Measurements from ENCODE around the gene ENTREP1.

GRCh38 chr9:69393425-69393824, 68.4 kb downstream of the ENTREP1 start:
- TF ChIP-seq CTCF (IDR thresholded peaks at IDR 0.05) (no peak), EP300 (IDR thresholded peaks at IDR 0.05; ENCODE audit: borderline replicate concordance in 1 of 2, low read depth in 1 of 2, low read length in 1 of 2) (no peak), NRF1 (IDR thresholded peaks at IDR 0.05; ENCODE audit: low read depth, low read length) (no peak), POLR2AphosphoS5 (IDR thresholded peaks at IDR 0.05; ENCODE audit: low read depth, low read length) (no peak), FOXM1 (IDR thresholded peaks at IDR 0.05; ENCODE audit: low read depth) (no peak), PBX3 (IDR thresholded peaks at IDR 0.05) (no peak), NFIC (IDR thresholded peaks at IDR 0.05; ENCODE audit: borderline replicate concordance) (no peak), RAD21 (IDR thresholded peaks at IDR 0.05; ENCODE audit: low read length) (no peak), USF2 (IDR thresholded peaks at IDR 0.05; ENCODE audit: borderline replicate concordance, low read depth, low read length) (no peak), GATA2 (CRISPR knock-in tag; IDR thresholded peaks at IDR 0.05) (no peak), REST (IDR thresholded peaks at IDR 0.05; ENCODE audit: low read depth, low read length) (no peak), GABPA (IDR thresholded peaks at IDR 0.05; ENCODE audit: low read depth) (no peak), MAX (IDR thresholded peaks at IDR 0.05; ENCODE audit: low read depth) (no peak), FOSL2 (IDR thresholded peaks at IDR 0.05; ENCODE audit: borderline replicate concordance, low read depth) (no peak)
